Measurements from ENCODE around the gene KAZALD1. TPM values are rescaled to one million over a fixed set of nuclear protein-coding genes. Genes with fewer than 3 reads are reported as not detected.

The KAZALD1 gene
- total RNA-seq, 4 donors from 2014 or later, result 25.9 to 41.8 (median 39.1) TPM; not detected in 1

- Histone ChIP-seq H3K27me3 (no peaks in the 10 kb centered on the region), H3K4me3 (no peak overlapping the region), H3K36me3 (no peaks in the 10 kb centered on the region), H3K27ac (no peak overlapping the region), H3K9me3 (no peaks in the 10 kb centered on the region), H3K4me1 (peaks cover 0 to 22% (median 13%) of the 10 kb centered on the region in 4 donors)
- TF ChIP-seq POLR2A (IDR thresholded peaks at IDR 0.05), result no peak
- no peak for TF ChIP-seq CTCF (IDR thresholded peaks at IDR 0.05)
- peak in 2 of 3 donors; percentile 66 to 72 for DNase-seq
Measured at GRCh38 chr10:101071267-101071884, 9.6 kb downstream of the KAZALD1 start.

GRCh38 chr10:101071885-101072433, 10.2 kb downstream of the KAZALD1 start:
- no peak for DNase-seq
- Histone ChIP-seq H3K27ac (no peak overlapping the region), H3K27me3 (no peaks in the 10 kb centered on the region)

DNA sequence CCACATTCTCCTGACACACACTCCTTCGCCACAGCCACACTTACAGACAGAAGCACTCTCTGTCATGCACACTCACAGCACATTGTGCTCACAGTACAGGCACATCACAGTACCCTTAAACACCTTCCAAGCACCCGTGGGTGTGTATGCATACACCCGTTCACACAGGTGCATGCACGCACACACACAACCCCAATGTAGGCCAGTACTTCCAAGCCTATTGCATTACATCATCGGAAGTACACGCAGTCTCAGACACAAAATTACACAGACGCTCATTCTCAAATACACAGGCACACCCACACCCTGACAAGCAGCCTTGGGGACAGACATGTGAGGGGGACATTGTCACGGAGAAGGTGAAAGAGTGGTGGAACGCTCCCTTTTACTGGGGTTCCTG, 11.1 kb downstream of the KAZALD1 start:
- no peaks in the 10 kb centered on the region for H3K27me3 ChIP-seq

More at GRCh38 chr10:101071885-101072433, 10.2 kb downstream of the KAZALD1 start:
- no peaks in the 10 kb centered on the region for H3K9me3 ChIP-seq
- peaks cover 0 to 16% (median 9%) of the 10 kb centered on the region in 4 donors for H3K4me1 ChIP-seq
- H3K4me3 ChIP-seq, result no peak overlapping the region
- TF ChIP-seq POLR2A (IDR thresholded peaks at IDR 0.05) (no peak), CTCF (IDR thresholded peaks at IDR 0.05) (no peak)
- H3K36me3 ChIP-seq, result no peaks in the 10 kb centered on the region

GRCh38 chr10:101073631-101074030, 11.8 kb downstream of the KAZALD1 start:
- Histone ChIP-seq H3K36me3 (no peaks in the 10 kb centered on the region), H3K27me3 (no peaks in the 10 kb centered on the region), H3K4me1 (peaks cover 0 to 8% (median 3%) of the 10 kb centered on the region in 4 donors), H3K9me3 (no peaks in the 10 kb centered on the region), H3K27ac (no peak overlapping the region), H3K4me3 (no peak overlapping the region)
- TF ChIP-seq POLR2A (IDR thresholded peaks at IDR 0.05) (no peak), CTCF (IDR thresholded peaks at IDR 0.05) (no peak)
- no peak for DNase-seq

More for the DNA sequence above, 11.1 kb downstream of the KAZALD1 start:
- H3K36me3 ChIP-seq, result no peaks in the 10 kb centered on the region
- H3K4me3 ChIP-seq, result no peak overlapping the region
- TF ChIP-seq POLR2A (IDR thresholded peaks at IDR 0.05) (no peak), CTCF (IDR thresholded peaks at IDR 0.05) (no peak)
- no peaks in the 10 kb centered on the region for H3K9me3 ChIP-seq
- H3K4me1 ChIP-seq, result peaks cover 0 to 8% (median 3%) of the 10 kb centered on the region in 4 donors
- no peak for DNase-seq
- no peak overlapping the region for H3K27ac ChIP-seq

DNA sequence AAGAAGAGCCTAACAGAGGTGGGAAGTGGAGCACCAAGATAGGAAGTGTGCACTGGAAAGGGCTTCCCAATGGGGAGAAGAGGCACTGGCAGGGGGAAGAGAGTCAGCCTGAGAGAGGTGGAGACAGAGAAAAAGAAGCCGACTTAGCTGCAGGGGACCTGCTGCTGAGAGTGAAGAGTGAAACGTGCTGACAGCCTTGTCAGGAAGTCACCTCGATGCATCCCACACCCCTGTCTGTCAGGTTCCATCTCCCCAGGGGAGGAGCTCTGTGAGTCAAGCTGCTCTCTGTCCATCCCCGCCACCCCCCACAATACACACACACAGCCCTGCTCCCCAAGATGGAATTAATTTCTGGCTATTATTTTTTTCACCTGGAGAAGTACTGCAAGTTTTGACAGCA, 14.0 kb downstream of the KAZALD1 start:
- Histone ChIP-seq H3K27ac (no peak overlapping the region), H3K27me3 (no peaks in the 10 kb centered on the region), H3K36me3 (no peaks in the 10 kb centered on the region), H3K4me3 (no peak overlapping the region), H3K9me3 (no peaks in the 10 kb centered on the region), H3K4me1 (peaks cover 0 to 8% (median 3%) of the 10 kb centered on the region in 4 donors)
- no peak for TF ChIP-seq CTCF (IDR thresholded peaks at IDR 0.05)
- no peak for TF ChIP-seq POLR2A (IDR thresholded peaks at IDR 0.05)
- no peak for DNase-seq
